Choroid plexus epithelial cell (primary cell): ENCODE measurements around the gene L3MBTL4.
"Not testable (repeated sequence)": the region's sequence is repeated elsewhere in the genome, so short reads cannot be mapped to it uniquely, and the experiment has no call there.

Experiments used
- DNase-seq: peaks from one replicate; pipeline ENCODE4 v3.0.0-alpha.2; 2010; ENCODE audit warnings: low read depth
- H3K4me3 ChIP-seq: 2 replicates; pipeline ENCODE4 v1.5.1; 2011; ENCODE audit warnings: low read depth, mild to moderate bottlenecking, control low read depth, low read length, moderate library complexity
- CTCF ChIP-seq: conservative IDR thresholded peaks from 2 replicates; pipeline ENCODE4 v1.5.1; 2011; ENCODE audit warnings: low read depth, mild to moderate bottlenecking, control low read depth, inconsistent platforms, low read length, moderate library complexity

Gene L3MBTL4

GRCh38 chr18:6079406-6079805 lies 335.3 kb downstream of the L3MBTL4 start:
- no peak for TF ChIP-seq CTCF
- no peak overlapping the region for H3K4me3 ChIP-seq
- DNase-seq: no peak

GRCh38 chr18:6078877-6079276 lies 335.8 kb downstream of the L3MBTL4 start:
- TF ChIP-seq CTCF: no peak
- no peak for DNase-seq
- H3K4me3 ChIP-seq: no peak overlapping the region

GRCh38 chr18:6072423-6072822 lies 342.3 kb downstream of the L3MBTL4 start:
- H3K4me3 ChIP-seq, DNase-seq: not testable (repeated sequence)

- no peak for TF ChIP-seq CTCF
- no peak overlapping the region for H3K4me3 ChIP-seq
- DNase-seq: peak; percentile 8
Observed at GRCh38 chr18:6069539-6069938, 345.2 kb downstream of the L3MBTL4 start.

- no peak for TF ChIP-seq CTCF
- no peak overlapping the region for H3K4me3 ChIP-seq
- DNase-seq: no peak
Observed at GRCh38 chr18:6069103-6069502, 345.6 kb downstream of the L3MBTL4 start.

GRCh38 chr18:6060149-6060548 lies 354.6 kb downstream of the L3MBTL4 start:
- DNase-seq: no peak
- TF ChIP-seq CTCF: no peak
- no peak overlapping the region for H3K4me3 ChIP-seq

GRCh38 chr18:6059551-6059950 lies 355.2 kb downstream of the L3MBTL4 start:
- TF ChIP-seq CTCF: no peak
- H3K4me3 ChIP-seq: no peak overlapping the region
- DNase-seq: no peak

- peak; percentile 65 for DNase-seq
- TF ChIP-seq CTCF: no peak
- no peak overlapping the region for H3K4me3 ChIP-seq
Observed at GRCh38 chr18:6058941-6059340, 355.8 kb downstream of the L3MBTL4 start.
